ENCODE results near the gene ADGRG6.
"Not testable (repeated sequence)": the region's sequence is repeated elsewhere in the genome, so short reads cannot be mapped to it uniquely, and the experiment has no call there.

ADGRG6 gene

DNA sequence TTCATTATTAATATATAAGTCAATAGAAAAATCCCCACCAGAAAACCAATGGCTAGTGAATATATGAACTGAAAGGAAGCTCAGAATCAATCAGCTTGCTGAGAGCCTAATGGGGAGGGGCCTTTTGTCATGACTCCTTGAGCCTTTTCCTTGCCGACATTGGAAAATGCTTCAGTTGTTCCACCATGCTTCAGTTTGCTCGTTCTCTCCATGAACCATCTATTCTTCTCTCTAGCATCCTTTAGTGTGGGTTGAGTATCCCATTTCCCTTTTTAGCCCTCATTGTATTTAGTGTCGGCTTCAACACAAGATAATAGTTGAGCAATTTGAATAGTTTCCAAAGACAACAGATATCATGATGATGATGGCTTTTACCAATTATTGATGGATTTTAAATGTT is 139.9 kb downstream of the ADGRG6 start:
- TF ChIP-seq POLR2A (IDR thresholded peaks at IDR 0.05; ENCODE audit: low read length) (no peak), GATA1 (IDR thresholded peaks at IDR 0.05; ENCODE audit: low read depth, low read length) (no peak)
- DNase-seq: no peak

DNA sequence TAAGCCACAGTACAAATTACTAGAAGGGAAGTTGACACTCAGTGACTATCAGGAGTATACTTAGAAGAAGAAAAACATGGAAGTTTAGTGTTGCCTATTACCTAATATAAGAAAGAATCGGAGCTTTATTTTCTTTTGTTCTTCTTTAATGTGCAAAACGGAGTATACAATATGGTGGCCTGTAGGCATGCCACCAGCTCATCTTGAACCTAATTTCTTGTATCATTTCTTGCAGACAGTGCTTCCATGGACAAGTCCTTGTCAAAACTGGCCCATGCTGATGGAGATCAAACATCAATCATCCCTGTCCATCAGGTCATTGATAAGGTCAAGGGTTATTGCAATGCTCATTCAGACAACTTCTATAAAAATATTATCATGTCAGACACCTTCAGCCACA is 141.3 kb downstream of the ADGRG6 start:
- TF ChIP-seq POLR2A (IDR thresholded peaks at IDR 0.05; ENCODE audit: low read length) (no peak), GATA1 (IDR thresholded peaks at IDR 0.05; ENCODE audit: low read depth, low read length) (no peak)
- DNase-seq: no peak

DNA sequence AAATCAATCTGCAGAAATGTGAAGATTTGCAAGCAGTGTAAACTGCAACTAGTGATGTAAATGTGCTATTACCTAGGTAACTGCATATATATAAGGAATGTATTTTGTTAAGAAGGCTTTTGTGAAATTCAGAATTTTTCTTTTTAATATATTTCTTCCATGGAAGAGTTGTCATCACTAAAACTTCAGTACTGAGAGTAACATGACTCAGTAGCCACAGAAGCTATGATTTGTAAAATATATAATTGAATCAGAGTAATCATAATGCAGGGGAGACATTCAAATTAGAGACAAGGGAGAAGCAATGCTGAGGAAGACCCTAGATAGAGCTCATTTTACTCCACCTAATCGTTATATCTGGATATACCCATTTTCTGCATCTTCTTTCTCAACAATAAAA is 141.7 kb downstream of the ADGRG6 start:
- DNase-seq: no peak
- TF ChIP-seq GATA1 (IDR thresholded peaks at IDR 0.05; ENCODE audit: low read depth, low read length) (no peak), POLR2A (IDR thresholded peaks at IDR 0.05; ENCODE audit: low read length) (no peak)

DNA sequence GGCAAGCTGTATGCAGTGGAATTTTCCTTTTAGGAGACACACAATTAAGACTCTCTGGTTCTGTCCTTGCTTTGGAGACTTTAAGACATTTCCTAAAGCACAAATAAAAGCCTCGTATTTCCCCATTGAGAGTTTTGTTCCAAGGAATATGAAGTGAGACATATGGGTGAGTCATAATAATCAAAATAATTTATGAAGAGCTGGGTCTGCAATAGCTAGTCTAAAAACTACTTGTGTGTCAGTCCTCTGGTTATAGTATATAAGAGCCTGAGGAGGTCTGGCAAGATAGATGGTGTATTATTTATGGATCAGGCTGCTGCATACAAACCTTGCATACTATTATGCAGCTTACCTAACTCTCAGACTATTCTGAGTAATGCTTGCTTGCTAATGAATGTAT is 142.6 kb downstream of the ADGRG6 start:
- DNase-seq: no peak
- TF ChIP-seq GATA1 (IDR thresholded peaks at IDR 0.05; ENCODE audit: low read depth, low read length) (no peak), POLR2A (IDR thresholded peaks at IDR 0.05; ENCODE audit: low read length) (no peak)

DNA sequence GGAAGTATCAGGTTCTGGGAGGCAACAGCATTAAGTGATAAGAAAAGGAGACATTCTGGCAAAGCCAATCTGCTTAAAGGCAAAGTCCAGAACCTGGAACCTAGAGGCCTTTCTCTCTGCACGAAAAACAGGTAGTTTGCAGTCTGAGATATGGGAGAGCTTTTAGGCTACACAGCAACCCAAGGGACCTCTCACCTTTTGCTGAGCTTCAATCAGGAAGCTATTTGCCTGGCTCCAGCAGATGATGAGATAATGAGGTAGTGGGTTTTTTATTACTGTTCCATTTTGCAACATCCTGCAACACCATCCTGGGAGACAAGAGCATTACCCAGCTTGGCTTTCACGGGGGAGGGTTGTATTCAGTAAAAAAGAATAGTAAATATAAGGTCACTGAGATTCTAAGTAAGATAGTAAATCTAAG is 143.1 kb downstream of the ADGRG6 start:
- no peak for TF ChIP-seq POLR2A (IDR thresholded peaks at IDR 0.05; ENCODE audit: low read length)
- TF ChIP-seq GATA1 (IDR thresholded peaks at IDR 0.05; ENCODE audit: low read depth, low read length): no peak
- DNase-seq: no peak

DNA sequence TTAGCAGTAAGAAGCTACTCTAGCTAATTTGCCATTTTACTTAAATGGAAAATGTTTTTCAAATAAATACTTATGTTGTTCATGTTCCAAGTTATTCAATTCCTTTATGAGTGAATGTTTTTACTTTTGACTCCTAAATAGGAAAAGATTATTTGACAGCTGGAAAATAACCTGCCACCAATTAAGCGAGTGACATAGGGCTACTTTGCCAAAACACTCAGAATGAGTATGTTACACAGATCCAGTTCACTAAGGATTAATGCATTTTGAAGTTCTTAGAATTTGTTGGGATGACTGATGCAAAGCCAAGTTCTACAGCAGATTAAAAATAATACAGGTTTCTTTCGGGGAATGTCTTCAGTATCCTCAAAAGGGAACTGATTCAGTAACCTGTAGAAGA is 144.4 kb downstream of the ADGRG6 start:
- no peak for DNase-seq

DNA sequence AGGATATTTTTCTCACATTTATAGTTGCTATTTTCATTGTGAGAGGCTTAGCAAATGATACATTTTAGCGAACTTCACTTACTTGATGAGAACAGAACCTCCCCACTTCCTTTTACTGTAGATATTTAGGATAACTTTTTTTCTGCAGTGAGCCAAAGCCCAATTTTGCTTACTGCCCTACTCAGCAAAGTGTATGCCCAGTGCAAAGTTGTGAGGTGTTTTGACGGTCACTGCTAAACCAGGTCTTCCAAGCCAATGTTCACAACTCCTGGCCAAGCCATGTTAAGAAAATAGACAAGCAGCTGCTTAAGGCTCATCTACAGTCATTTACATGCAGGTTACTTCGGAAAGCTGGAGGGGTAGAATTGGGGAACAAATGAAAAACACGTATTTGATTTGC is 144.8 kb downstream of the ADGRG6 start:
- no peak for TF ChIP-seq POLR2A (IDR thresholded peaks at IDR 0.05; ENCODE audit: low read length)
- TF ChIP-seq GATA1 (IDR thresholded peaks at IDR 0.05; ENCODE audit: low read depth, low read length): no peak
- DNase-seq: no peak

More for the DNA sequence above, 144.4 kb downstream of the ADGRG6 start:
- no peak for TF ChIP-seq GATA1 (IDR thresholded peaks at IDR 0.05; ENCODE audit: low read depth, low read length)
- no peak for TF ChIP-seq POLR2A (IDR thresholded peaks at IDR 0.05; ENCODE audit: low read length)

DNA sequence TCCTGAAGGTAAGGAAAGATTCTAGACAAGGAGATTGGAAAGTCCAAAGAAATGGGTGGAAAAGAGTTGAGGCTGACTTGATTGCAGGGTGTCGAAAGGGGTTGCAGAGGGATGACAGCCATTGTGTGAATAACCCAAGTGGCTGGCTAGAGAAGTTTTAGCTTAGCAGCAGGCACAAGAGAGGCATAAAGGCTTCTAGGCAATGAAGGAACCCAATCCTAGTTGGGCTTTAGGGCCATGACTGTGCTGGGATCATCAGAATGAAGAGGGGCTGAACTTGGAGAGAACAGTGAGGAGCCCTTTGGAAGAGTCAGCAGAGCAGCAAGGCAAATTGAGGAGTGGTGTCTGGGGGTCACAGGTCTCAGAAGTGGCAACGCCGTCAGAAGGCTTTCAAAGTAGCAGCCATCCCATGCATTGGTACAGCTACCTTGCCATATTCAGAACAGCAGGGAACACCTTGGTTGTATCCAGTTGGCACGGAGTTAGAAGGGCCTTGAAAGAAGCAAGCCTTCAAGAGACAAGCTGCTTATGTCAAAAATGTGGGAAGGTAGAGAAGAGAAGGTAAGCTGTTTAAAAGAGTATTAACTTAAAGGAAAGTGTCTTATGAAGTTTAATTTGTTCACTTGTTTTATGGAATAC is 146.4 kb downstream of the ADGRG6 start:
- DNase-seq: no peak
- TF ChIP-seq GATA1 (IDR thresholded peaks at IDR 0.05; ENCODE audit: low read depth, low read length): no peak

DNA sequence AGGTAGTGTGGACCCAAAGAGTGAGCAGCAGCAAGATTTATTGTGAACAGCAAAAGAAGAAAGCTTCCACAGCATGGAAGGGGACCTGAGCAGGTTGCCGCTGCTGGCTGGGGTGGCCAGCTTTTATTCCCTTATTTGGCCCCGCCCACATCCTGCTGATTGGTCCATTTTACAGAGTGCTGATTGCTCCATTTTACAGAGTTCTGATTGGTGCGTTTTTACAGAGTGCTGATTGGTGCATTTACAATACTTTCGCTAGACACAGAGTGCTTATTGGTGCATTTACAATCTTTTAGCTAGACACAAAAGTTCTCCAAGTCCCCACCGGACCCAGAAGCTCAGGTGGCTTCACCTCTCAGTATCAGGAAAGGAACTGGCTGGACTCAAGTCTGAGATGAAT is 149.0 kb downstream of the ADGRG6 start:
- DNase-seq: not testable (repeated sequence)

DNA sequence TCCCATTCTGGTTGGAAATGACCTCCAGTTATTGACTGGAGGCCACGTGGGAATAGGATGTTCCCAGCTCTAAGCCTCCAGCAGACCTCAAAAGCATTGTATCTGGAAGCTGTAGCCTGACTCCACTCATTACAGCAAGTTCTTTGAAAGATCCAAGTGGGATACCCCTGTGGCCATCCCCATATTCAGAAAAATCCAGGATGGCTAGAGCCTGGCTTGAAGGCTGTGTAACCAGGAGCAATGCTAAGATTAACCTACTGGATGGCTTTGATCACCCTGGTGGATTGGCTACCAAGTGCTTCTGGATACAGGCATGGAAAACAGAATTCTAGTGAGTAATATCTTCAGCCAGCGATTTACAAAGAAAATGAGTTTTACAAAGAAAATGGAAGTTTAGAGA is 151.2 kb downstream of the ADGRG6 start:
- no peak for DNase-seq
- TF ChIP-seq POLR2A (IDR thresholded peaks at IDR 0.05; ENCODE audit: low read length): no peak
- no peak for TF ChIP-seq GATA1 (IDR thresholded peaks at IDR 0.05; ENCODE audit: low read depth, low read length)

DNA sequence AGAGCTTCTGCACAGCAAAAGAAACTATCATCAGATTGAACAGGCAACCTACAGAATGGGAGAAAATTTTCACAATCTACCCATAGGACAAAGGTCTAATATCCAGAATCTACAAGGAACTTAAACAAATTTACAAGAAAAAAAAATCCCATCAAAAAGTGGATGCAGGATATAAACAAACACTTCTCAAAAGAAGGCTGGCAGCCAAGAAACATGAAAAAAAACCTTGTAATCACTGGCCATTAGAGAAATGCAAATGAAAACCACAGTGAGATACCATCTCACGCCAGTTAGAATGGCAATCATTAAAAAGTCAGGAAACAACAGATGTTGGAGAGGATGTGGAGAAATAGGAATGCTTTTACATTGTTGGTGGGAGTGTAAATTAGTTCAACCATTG is 152.4 kb downstream of the ADGRG6 start:
- not testable (repeated sequence) for DNase-seq

DNA sequence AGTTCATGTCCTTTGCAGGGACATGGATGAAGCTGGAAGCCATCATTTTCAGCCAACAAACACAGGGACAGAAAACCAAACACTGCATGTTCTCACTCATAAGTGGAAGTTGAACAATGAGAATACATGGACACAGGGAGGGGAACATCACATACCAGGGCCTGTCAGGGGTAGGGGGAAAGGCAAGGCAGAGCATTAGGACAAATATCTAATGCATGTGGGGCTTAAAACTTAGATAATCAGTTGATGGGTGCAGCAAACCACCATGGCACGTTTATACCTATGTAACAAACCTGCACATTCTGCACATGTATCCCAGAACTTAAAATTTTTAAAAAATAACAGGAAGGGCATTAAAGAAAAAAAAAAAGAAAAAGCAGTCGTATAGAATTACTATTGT is 153.0 kb downstream of the ADGRG6 start:
- not testable (repeated sequence) for DNase-seq

DNA sequence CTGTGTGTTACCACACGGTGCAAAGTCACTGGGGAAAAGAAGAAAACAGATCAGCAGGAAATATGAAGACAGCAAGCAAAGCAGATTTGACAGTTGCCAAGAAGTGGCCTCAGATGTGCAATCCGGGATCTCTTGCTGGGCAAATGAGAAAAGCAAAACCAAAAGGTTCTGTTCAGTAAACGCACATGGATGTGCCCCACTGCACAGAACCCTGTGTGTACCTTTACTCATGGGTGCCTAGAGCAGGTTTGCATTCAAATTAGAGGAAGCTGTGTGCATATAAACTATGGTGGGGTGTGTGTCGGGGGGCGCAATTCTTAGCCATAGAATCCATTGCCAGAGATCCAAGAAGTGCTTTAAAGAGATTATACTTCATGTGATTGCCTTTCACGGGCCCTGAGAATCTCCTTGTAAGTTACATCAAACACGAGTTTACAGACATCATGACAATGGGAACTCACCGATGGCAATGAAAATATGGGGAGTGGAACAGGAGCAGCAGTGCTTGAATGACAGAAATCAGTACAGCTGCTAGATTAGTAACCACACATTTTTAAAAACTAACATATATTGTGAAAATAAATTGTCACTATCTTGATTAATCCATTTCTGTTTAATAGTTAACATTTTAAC is 154.3 kb downstream of the ADGRG6 start:
- DNase-seq: no peak
- TF ChIP-seq GATA1 (IDR thresholded peaks at IDR 0.05; ENCODE audit: low read depth, low read length) (no peak), POLR2A (IDR thresholded peaks at IDR 0.05; ENCODE audit: low read length) (no peak)

DNA sequence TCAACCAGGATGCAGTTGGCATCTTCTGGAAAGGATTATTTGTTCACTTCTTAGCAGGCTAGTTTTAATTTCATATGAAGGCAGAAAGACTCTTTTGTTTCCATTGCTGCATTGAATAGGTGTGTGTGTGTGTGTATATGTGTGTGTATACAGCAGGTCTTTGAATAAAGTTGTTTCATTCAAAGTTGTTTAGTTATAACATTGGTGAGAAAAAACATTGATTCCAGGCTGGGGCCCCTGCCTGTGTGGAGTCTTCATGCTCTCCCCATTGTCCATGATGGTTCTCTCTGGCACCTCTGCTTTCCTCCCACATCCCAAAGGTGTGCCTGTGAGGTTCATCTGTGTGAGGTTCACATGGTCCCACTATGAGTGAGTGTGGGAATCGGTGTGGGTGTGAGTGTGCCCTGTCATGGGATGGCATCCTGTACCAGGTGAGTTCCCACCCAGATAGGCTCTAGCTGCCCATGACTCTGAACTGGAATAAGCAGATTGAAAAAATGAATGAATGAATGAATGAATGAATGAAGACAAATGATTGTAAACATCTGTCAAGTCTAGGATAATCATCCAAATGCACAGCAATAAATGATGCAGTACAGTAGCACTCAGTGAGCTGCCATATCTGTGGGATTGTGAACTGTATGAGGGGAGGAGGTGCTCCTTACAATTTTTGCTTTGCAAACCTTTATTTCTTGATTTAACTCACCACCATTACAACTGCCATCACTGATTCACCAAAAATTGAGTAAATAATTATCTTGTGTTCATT is 156.0 kb downstream of the ADGRG6 start:
- no peak for DNase-seq
- TF ChIP-seq POLR2A (IDR thresholded peaks at IDR 0.05; ENCODE audit: low read length) (no peak), GATA1 (IDR thresholded peaks at IDR 0.05; ENCODE audit: low read depth, low read length) (no peak)

DNA sequence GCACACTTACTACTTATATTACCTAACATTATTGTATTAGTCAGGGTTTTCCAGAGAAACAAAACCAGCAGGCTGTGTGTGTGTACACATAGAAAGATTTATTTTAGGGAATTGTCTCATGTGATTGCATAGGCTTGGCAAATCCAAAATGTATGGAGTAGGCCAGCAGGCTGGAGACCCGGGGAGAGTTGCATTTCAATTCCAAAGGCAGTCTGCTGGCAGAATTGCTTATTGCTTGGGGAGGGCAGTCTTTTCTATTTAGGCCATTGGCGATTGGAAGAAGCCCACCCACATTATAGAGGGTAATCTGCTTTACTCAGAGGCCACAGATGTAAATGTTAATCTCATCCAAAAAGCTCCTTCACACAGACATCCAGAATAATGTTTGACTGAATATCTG is 157.0 kb downstream of the ADGRG6 start:
- DNase-seq: no peak
- TF ChIP-seq POLR2A (IDR thresholded peaks at IDR 0.05; ENCODE audit: low read length): no peak
- TF ChIP-seq GATA1 (IDR thresholded peaks at IDR 0.05; ENCODE audit: low read depth, low read length): no peak
